Hippocampal formation (tissue), 2 donors: ENCODE data around the gene NR5A2.
"Not testable (repeated sequence)": the region's sequence is repeated elsewhere in the genome, so short reads cannot be mapped to it uniquely, and the experiment has no call there.

Source experiments
- DNase-seq, 2 donors: peaks; one replicate each; lab custom pipeline; 2025; lab: John Stamatoyannopoulos, UW

Gene NR5A2

DNA sequence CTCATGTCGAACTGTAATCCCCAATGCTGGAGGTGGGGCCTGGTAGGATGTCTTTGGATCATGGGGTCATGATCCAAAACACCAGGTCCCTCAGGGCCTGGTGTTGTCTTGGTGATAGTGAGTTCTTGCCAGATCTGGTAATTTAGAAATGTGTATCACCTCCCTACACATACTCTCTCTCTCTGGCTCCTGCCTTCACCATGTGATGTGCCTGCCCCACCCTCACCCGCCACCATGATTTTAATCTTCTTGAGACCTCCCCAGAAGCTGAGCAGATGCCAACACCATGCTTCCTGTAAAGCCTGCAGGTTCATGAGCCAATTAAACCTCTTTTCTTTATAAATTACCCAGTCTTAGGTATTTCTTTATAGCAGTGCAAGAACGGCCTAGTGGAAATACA is 136.4 kb downstream of the NR5A2 start:
- no peak for DNase-seq

DNA sequence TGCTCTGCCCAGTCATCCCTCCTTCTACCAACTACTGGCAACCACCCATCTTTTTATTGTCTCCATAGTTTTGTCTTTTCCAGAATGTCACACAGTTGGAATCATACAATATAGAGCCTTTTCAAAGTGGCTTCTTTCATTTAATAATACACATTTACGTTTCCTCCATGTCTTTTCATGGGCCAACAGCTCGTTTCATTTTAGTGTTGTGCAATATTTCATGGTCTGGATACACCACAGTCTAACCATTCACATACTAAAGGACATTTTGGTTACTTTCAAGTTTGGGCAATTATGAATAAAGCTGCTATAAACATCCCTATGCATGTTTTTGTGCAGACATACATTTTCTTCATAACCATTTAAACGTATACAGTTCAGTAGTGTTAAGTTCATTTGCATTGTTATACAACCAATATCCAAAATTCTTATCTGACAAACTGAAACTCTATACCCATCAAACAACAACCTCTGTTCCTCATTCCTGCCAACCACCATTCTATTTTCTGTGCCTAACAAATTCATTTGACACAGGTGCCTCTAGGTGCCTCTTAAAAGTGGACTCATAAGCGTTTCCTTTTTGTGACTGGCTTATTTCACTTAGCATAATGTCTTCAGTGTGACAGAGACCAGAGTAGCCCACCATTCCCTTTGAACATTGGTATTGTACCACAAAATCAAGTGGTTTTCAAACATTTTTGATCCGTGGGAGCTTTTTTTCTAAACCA is 138.1 kb downstream of the NR5A2 start:
- no peak for DNase-seq

DNA sequence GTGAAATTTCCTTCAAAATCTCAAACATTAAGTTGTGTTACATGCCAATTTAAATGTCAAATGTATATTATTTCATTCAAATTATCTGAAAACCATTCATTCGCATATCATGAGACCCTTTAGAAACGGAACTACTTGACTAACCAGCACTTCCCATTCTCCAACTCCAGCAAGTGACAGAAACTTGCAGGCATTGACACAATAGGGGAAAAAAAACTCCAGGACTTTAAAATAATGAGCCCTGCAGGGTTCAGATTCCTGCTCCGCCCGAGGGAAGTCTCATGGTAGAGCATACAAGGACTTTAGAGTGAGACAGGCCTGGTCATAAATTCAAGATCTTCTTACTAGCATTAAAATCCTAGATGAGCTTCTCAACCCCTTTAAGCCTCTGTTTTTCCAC is 138.9 kb downstream of the NR5A2 start:
- no peak for DNase-seq

DNA sequence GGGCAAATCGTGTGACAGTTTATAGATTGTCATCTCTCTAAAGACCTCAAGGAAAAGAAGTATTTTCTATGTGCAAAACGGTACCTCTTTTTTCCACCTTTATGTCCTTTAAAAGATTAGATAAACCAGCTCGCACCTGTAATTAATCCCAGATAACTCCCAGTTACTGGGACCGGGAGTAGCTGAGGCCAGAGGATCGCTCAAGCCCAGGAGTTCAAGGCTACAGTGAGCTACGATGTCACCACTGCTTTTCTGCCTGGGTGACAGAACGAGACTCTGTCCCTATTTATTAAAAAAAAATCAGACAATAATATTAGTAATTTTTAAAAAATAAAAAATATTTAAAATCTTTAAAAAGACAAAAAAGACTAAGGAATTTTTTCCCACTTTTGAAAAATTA is 141.4 kb downstream of the NR5A2 start:
- no peak for DNase-seq

DNA sequence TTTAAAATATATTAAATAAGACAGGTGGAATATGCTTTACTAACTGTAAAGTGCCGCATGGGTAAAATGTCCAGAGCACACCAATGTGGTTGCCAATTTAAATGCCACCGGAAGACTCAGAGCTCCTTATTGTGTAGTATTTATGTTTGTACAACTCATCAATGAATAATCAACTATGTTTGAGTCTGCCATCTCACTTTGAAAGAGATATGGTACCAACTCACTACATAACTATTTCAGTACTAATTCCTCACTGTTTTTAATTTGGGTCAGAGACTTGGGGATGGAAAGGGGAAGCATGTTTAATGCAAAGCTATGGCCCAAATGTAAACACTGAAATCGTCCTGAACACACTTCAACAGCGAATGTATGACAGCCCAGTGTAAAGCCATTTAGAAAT is 144.8 kb downstream of the NR5A2 start:
- no peak for DNase-seq

DNA sequence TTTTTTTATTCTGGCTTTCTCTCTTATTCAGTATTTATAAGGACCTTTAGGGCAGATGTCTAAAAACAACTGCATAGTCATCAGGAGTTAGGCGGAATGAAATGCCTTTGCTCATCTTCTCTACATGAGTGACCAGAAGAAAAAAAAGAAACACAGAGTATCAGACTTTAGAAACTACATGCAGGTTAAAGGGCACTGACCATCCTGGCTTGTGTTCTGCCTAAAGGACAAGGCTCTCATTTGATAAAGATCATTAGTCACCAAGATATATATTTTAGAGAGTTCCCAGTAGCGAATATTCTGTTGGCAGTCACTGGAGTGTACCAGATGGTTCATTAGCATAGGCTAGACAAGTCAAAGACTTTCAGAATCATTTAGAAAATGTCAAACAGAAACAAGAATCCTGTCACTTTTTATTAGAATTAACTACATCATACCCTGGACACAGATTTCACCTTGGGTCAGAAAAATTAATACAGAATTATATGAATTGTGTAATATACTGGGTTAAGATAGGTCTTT is 145.6 kb downstream of the NR5A2 start:
- no peak for DNase-seq

DNA sequence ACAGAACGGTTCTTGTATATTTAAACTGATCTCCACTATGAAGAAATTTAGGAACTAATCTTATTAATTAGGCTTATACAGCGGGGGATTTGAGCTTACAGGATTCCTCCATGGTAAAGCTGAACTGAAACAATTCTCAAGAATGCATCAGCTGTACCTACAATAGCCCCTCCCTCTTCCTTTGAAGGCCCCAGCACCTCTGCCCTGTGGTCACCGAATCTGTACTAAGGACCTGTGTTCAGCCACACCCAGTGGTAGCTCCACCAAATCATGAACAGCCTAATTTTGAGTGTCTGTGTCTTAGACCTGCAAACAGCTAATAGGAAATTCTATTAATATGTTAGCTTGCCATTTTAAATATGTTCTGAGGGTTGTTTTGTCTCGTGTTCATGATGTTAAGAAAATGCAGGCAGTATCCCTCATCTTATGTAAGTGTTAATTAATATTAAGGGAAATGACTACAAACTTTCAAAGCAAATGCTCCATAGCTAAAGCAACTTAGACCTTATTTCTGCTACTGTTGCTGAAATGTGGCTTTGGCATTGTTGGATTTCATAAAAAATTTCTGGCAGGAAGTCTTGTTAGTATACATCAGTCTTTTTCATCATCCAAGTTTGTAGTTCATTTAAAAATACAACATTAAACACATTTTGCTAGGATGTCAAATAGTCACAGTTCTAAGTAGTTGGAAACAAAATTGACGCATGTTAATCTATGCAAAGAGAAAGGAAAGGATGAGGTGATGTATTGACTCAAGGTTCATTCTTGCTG is 147.2 kb downstream of the NR5A2 start:
- no peak for DNase-seq

DNA sequence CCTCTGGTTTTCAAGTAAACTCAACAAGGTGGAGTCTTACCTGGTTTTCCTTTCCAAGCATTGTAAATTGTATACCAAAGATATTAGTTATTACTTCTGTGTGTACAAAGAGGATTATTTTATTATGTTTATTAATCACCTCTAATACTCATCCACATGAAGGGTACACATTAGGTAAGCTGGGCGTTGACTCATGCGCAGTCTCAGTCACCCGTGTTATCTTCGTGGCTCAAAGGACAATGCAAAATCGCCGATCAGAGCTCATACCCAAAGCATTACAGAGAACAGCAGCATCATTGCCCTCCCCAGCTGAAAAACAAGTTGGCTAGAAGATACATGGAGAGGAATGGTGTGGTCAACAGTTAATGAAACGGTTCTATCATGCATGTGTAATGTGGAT is 148.7 kb downstream of the NR5A2 start:
- DNase-seq: no peak

DNA sequence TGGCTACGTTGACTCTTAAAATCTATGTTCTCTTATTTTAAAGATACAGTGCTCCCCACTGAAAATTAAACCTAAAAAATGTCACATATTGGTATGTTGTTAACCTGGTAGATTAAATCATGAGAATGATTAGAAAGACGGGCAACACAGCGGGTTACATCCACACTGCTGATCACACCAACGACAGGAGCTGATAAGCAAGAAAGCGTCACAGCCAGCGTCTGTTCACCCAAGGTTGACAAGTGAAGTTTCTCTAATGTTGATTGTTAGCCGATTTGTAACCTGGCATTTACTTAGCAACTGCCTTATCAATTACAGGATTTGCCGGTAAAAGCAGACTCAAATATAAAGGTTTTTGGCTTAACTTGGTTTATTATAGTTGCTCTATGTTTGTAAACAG is 149.3 kb downstream of the NR5A2 start:
- no peak for DNase-seq

DNA sequence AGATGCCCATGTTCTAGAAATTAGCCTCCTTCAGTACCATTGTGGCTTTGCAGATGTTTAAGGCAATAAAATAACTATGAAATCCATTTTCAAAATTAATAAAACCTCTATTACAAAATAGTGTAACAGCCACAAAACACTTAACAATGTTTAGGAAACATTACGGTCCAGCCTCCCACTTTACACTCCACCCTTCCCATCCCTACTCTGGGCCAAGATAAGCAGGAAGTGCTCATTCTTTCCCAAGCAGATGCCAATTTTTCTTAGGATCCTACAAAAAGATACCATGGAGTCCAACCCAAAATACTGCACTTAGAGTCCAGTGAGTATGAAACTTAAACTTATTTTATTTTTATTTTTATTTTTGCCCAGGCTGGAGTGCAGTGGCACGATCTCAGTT is 150.8 kb downstream of the NR5A2 start:
- no peak for DNase-seq

DNA sequence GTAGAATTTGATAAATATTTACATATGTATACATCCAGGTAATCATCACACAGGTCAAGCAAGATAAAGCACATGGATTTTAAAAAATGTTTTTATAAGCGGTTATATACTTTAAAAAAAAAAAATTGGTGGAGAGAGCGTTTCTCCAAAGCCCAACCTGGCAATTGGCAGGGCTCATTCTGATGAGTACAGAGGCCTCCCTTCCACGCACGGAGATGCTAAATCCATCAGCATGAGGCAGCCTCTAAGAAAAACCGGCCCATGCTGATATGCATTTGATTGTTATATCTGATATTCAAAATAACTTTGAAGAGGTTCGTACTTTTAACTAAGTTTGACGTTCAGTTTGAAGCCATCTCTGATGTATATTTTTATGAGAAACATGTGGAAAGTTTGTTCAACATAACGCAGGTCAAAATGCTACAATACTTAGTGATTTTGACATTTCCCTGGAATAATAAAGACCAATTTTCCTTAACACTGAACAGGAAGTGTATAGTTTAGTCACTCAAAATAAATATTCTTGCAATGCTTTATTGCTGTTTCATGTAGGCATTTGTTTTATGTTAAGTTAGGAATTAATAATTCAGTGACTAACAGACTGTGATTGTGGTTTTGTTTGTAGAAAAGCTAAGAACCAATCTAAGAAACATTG is 151.7 kb downstream of the NR5A2 start:
- no peak for DNase-seq

DNA sequence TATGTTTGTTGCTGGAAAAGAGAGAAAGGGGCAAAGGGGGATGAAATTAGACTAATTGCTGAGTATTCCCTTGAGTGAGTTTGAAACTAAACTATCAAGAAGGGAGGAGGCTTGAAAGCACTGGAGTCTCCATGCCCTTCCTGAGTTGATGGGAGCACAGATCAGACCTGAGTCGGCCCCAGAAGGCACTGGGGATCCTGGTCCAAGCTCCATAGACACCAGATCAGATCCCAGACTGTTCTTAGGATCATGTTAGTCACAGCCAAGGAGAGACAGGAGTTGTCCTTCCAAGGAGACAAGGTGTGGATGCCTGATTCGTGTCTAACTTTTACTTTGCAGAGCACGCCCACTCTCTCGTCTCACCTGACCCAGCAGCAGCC is 152.3 kb downstream of the NR5A2 start:
- no peak for DNase-seq

DNA sequence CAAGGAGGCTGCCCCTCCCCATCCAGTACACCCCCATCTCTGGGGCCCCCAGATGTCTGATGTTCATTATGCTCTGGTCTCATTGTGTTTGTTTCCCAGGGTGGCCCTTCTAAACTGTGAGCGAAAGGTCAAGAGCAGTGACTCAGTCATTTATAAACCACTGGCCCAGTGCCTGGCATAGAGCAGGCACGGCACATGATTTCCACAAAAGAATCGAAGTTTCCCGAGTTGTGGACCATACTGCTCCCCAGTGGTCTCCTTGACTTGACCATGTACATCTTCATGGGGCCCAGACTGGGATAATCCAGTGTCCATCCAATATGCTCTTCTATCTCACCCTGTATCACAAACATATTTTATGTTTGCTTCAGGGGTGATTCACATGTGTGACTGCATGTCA is 153.3 kb downstream of the NR5A2 start:
- no peak for DNase-seq

DNA sequence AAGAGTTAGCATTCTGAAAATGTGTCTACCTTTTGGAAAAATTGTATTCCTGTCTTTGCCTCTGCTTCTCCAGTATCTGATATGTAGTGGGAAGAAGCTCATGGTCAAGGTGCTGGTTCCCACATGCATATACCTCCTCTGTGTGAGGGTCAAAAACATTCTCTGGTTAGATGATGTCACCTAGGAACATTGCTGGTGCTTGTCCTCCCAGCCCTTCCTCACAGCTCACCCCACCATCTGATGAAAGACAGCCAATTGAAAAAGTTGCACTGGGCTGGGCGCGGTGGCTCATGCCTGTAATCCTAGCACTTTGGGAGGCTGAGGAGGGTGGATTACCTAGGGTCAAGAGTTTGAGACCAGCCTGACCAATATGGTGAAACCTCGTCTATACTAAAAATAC is 154.4 kb downstream of the NR5A2 start:
- no peak for DNase-seq

DNA sequence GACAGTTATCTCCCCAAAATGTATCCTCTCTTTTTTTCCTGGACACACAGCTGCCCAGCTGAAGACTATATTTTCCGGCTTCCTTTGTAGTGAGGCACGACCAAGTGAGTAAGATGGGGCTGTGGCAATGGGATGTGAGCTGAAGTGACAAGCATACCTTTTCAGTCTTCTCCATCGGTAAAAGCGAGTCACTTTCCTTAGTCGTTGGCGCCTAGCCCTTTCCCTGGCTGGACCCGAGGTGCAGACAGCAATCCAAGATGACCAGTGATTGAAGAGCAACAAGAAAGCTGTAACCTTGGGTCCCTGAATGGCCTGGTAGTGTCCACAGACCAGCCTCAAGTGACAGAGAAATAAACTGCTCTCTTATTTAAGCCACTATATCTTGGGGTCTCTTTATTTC is 155.2 kb downstream of the NR5A2 start:
- DNase-seq: no peak

DNA sequence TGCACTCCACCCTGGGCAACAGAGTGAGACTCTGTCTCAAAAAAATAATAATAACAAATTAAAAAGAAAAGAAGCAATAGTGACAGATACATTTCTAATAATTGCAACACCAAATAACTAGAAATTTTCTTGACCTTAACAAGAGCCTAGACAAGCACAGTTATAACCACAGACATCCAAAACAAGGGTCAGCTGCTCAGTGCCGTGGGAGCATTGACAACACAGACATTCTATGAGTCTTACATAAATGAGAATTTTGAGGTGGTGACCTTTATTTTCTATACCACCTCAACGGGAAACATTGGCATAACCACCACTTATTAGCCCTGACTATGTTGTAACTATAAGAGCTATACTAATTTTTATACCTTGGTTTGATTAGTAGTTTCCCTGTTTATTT is 156.1 kb downstream of the NR5A2 start:
- no peak for DNase-seq

DNA sequence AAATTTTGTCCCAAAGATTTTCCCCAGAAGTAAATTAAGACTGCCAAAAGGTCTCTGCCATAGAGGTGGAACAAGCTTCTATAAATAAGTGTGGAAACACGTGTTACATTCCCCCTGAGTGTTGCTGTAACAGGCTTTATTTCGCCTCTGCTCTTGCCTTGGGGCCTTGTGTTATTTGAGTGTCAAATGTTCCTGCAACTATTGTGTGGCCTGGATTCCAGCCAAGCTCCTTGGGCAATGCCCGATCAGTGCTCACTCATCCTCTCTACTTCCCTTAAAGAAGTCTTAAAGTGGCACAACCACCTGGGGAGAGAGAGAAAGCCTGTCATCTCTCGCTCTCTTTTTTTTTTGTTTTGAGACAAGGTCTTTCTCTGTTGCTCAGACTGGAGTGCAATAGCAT is 156.7 kb downstream of the NR5A2 start:
- DNase-seq: peak; percentile 3 to 14

DNA sequence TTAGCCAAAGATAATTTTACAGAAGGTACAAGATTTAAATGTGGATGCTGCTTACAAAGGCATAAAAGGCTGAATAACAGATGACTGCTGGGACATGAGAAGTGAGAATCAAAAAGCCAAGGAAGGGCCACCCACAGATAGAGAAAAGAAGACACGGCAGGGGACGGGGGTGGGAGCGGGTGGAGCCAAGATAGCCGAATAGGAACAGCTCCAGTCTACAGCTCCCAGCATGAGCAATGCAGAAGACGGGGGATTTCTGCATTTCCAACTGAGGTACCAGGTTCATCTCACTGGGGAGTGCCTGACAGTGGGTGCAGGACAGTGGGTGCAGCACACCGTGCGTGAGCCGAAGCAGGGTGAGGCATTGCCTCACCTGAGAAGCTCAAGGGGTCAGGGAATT is 157.7 kb downstream of the NR5A2 start:
- DNase-seq: not testable (repeated sequence)

DNA sequence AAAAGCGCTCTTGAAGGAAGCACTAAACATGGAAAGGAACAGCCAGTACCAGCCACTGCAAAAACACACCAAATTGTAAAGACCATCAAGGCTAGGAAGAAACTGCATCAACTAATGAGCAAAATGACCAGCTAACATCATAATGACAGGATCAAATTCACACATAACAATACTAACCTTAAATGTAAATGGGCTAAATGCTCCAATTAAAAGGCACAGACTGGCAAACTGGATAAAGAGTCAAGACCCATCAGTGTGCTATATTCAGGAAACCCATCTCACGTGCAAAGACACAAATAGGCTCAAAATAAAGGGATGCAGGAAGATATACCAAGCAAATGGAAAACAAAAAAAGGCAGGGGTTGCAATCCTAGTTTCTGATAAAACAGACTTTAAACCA is 159.8 kb downstream of the NR5A2 start:
- not testable (repeated sequence) for DNase-seq

DNA sequence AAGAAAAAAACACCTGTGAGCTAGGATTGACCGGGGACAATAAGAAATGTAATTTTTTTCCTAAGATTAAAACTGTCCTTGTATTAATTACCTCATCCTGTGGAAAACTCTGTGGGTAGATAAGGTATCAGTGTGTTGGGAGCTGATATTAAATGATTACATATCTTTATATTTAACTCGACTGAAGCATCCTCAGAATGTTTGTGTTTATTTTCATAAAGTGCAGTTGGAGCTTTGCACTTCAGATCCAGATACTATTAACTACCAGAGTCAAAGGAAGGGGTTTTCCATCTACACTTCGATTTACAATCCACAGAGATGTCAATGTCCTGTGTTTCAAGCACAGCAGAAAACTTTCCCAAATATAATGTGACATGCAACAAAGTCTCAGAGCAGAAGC is 164.5 kb downstream of the NR5A2 start:
- no peak for DNase-seq

DNA sequence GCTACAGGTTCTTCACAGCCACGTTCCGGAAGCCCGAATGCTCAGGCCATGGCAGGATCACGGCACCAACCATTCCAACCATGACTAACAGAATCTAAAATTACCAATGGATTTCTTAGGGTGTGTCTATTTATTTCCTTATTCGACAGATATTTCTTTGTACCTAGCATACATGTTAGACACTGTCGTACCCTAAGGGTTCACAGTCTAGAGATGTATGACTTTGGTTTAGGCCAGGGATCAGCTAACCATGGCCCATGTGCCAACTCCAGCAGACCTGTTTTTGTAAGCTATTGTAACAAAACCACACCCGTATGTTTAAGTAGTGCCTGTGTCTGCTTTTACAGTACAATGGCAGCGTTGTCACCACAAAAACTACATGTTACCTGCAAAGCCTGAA is 167.0 kb downstream of the NR5A2 start:
- DNase-seq: no peak

DNA sequence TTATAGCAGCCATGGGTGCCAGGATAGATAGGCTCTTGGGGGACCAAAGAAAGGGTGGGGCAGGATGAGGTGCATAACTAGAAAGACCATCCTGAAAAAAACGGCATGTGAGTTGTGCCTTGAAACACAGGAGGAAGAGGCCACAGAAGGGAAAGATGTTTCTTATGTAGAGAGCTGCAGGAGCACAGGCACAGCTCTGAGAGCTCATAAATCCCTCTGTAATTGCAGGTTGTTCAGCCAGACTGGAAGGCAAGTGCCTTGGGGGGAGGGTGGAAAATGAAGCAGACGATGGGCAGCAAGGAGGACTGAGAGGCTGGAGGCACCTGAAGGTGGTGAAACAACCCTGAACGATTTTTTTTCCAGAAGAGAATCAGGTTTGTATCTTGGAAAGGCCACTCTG is 170.7 kb downstream of the NR5A2 start:
- DNase-seq: no peak
